Osteocyte (in vitro differentiated cells): ENCODE data around the gene SLC35F3. TPM values are rescaled to one million over a fixed set of nuclear protein-coding genes. Genes with fewer than 3 reads are reported as not detected.

Source experiments
- DNase-seq: peaks from one replicate; pipeline ENCODE4 v3.0.0; 2021; ENCODE audit warnings: mixed read lengths; ENCODE audit not compliant: unreplicated experiment; ENCODE audit errors: extremely low spot score
- H3K27ac Mint-ChIP-seq: one replicate; pipeline ENCODE4 v1.8.0; 2021; ENCODE audit warnings: mild to moderate bottlenecking, mixed read lengths; ENCODE audit not compliant: unreplicated experiment
- H3K27me3 Mint-ChIP-seq: one replicate; pipeline ENCODE4 v1.8.0; 2021; ENCODE audit warnings: mixed read lengths; ENCODE audit not compliant: unreplicated experiment
- H3K36me3 Mint-ChIP-seq: one replicate; pipeline ENCODE4 v1.8.0; 2021; ENCODE audit warnings: mixed read lengths; ENCODE audit not compliant: unreplicated experiment
- H3K4me1 Mint-ChIP-seq: one replicate; pipeline ENCODE4 v1.8.0; 2021; ENCODE audit warnings: mixed read lengths; ENCODE audit not compliant: unreplicated experiment
- H3K4me3 Mint-ChIP-seq: one replicate; pipeline ENCODE4 v1.8.0; 2021; ENCODE audit warnings: mild to moderate bottlenecking, moderate library complexity, mixed read lengths; ENCODE audit not compliant: unreplicated experiment
- H3K9me3 Mint-ChIP-seq: one replicate; pipeline ENCODE4 v1.8.0; 2021; ENCODE audit warnings: mixed read lengths; ENCODE audit not compliant: unreplicated experiment
- CTCF ChIP-seq: fragments of 200-600 bp; sonication (generic); IDR thresholded peaks from 2 replicates; pipeline ENCODE4 v1.5.0; 2021; ENCODE audit warnings: antibody characterized with exemption, mild to moderate bottlenecking, moderate library complexity
- total RNA-seq: library from RNA; stranded (reverse); gene quantifications from 2 replicates; pipeline ENCODE4 v1.2.1, GENCODE V29; 2021

SLC35F3 gene
- total RNA-seq, 1 donor from 2014 or later, result not detected

GRCh38 chr1:234307726-234308125 is 403.2 kb downstream of the SLC35F3 start:
- no peak for DNase-seq
- Mint-ChIP-seq H3K4me3 (no peak overlapping the region), H3K36me3 (no peaks in the 10 kb centered on the region), H3K27ac (no peak overlapping the region), H3K27me3 (peaks cover 15% of the 10 kb centered on the region), H3K9me3 (no peaks in the 10 kb centered on the region), H3K4me1 (peaks cover 5% of the 10 kb centered on the region)
- TF ChIP-seq CTCF, result no peak

DNA sequence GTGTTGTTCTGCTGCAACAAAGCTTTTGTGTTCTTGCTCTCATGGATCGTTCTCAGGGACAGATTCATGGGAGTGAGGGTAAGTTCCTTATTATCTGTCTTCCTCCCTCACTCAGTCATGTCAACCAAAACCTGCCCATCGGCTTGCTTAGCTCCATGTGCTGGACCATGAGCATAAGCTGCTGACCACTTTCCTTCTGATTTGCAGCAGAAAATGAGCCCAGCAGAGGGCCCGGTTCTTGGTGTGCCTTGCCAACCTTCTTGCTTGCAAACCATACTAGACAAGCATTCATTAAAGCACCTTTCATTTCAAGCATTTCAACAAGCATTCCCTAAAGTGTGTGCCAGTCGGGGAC is 404.7 kb downstream of the SLC35F3 start:
- no peak for DNase-seq
- Mint-ChIP-seq H3K4me3 (no peak overlapping the region), H3K27me3 (peaks cover 15% of the 10 kb centered on the region)

DNA sequence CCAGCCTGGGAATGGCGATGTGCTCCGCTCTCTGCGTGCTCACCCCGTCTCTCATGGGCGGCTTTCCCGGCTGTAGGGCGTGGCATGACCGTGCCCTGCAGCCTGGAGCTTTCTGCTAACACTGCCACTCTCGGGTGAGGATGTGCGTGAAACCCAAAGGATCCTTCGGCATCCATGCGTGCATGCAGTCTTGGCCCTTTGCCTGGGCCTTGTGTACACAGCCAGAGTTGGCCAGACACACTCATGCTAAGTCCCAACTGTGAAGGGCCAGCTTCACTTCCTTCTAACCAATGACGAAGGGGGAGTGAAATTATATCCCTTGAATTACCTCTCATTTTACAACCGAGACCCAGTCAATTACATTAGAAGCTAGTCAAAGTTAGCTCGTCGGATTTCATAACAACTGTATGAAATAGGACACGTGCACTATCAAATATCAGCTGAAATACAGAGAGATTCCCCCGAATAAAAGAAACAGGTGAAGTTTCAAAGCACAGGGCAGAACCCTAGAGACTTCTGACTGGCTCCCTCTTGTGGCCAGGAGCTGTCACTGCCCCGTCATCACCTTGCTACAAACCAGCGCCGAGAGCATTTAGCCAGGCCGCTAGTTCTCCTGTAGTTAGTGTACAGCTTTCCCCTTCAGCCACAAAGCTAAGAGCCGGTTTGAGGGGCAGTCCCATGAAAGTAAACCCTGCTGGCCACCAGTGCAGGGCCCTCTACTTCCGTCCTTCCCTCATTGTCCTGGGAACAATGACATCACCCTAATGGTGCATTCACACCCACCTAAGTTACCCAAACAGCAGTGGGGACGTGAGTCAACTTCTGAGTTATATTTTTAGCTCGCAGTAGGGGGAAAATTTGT is 405.4 kb downstream of the SLC35F3 start:
- H3K4me1 Mint-ChIP-seq, result peaks cover 5% of the 10 kb centered on the region
- DNase-seq, result no peak
- H3K9me3 Mint-ChIP-seq, result no peaks in the 10 kb centered on the region
- H3K27ac Mint-ChIP-seq, result no peak overlapping the region
- H3K4me3 Mint-ChIP-seq, result no peak overlapping the region
- TF ChIP-seq CTCF, result peak; percentile 80
- no peaks in the 10 kb centered on the region for H3K36me3 Mint-ChIP-seq
- H3K27me3 Mint-ChIP-seq, result peaks cover 11% of the 10 kb centered on the region

More for the DNA sequence above, 404.7 kb downstream of the SLC35F3 start:
- H3K4me1 Mint-ChIP-seq, result peaks cover 5% of the 10 kb centered on the region
- no peak for TF ChIP-seq CTCF
- H3K9me3 Mint-ChIP-seq, result no peaks in the 10 kb centered on the region
- H3K27ac Mint-ChIP-seq, result no peak overlapping the region
- H3K36me3 Mint-ChIP-seq, result no peaks in the 10 kb centered on the region

- H3K9me3 Mint-ChIP-seq, result no peaks in the 10 kb centered on the region
- no peak for TF ChIP-seq CTCF
- peaks cover 11% of the 10 kb centered on the region for H3K27me3 Mint-ChIP-seq
- no peak for DNase-seq
- no peaks in the 10 kb centered on the region for H3K36me3 Mint-ChIP-seq
- H3K4me1 Mint-ChIP-seq, result peaks cover 5% of the 10 kb centered on the region
- H3K27ac Mint-ChIP-seq, result no peak overlapping the region
- no peak overlapping the region for H3K4me3 Mint-ChIP-seq
Observed at GRCh38 chr1:234310460-234310817, 406.0 kb downstream of the SLC35F3 start.

DNA sequence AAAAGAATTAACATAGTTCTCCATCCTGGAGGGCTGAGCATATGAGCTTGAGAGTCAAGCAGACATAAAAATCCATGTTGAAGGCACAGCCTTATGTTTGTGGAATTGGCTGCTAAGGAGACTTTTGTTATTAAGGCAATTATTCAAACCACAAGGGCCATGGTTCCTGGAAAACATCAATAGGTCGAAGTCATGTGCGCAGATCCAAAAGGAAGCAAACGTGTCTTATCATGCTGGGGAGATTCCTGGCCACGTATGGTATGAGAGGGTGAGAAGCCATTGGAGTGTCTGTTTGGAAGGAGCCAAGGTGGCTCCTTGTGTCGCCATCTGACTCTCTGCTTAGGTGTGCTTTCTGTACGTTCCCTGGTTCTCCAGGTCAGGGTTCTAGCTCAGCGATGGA is 406.9 kb downstream of the SLC35F3 start:
- Mint-ChIP-seq H3K9me3 (no peaks in the 10 kb centered on the region), H3K4me1 (peaks cover 5% of the 10 kb centered on the region), H3K4me3 (no peak overlapping the region), H3K36me3 (no peaks in the 10 kb centered on the region), H3K27ac (no peak overlapping the region), H3K27me3 (peaks cover 11% of the 10 kb centered on the region)
- DNase-seq, result no peak
- no peak for TF ChIP-seq CTCF
